SU-DHL-6 (cell line): ENCODE data around the gene ZNF629.

Experiments used
- EZH2phosphoT487 ChIP-seq: fragments of 200-600 bp; sonication (generic), shearing (Covaris generic); conservative IDR thresholded peaks from 2 replicates; pipeline ENCODE4 v1.6.1; 2018; ENCODE audit warnings: mild to moderate bottlenecking, antibody characterized with exemption, low read length, moderate library complexity, mixed read lengths
- TF ChIP-seq, protein P1 (sequence below): fragments of 200-600 bp; sonication (generic); IDR thresholded peaks from one replicate; pipeline ENCODE4 v1.5.1; 2017; ENCODE audit warnings: antibody characterized with exemption, mild to moderate bottlenecking, low read length, moderate library complexity; ENCODE audit not compliant: insufficient read depth, poor library complexity, severe bottlenecking

DNA sequence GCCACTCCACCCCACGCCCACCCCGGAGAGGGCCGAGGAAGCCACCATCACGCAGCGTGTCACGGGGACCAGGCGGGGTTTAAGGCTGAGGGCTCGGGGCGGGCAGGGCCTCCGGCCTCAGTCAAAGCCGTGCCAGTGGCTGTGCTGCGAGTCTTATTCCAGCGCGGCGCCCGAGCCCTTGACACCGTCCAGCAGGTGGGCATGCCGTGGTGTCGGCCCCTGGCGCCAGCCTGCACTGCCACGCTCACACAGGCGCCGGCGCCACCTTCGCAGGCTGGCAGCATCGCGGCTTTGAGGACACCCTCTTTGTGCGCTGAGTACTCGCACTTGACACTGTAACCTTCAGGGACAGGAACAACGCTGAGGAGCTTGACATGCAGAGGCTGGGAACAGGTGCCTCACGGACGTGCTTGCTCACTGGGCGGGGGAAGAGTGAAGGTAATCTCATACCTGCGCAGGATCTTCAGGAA is 34.0 kb upstream of the ZNF629 start:
- TF ChIP-seq, protein P1, sequence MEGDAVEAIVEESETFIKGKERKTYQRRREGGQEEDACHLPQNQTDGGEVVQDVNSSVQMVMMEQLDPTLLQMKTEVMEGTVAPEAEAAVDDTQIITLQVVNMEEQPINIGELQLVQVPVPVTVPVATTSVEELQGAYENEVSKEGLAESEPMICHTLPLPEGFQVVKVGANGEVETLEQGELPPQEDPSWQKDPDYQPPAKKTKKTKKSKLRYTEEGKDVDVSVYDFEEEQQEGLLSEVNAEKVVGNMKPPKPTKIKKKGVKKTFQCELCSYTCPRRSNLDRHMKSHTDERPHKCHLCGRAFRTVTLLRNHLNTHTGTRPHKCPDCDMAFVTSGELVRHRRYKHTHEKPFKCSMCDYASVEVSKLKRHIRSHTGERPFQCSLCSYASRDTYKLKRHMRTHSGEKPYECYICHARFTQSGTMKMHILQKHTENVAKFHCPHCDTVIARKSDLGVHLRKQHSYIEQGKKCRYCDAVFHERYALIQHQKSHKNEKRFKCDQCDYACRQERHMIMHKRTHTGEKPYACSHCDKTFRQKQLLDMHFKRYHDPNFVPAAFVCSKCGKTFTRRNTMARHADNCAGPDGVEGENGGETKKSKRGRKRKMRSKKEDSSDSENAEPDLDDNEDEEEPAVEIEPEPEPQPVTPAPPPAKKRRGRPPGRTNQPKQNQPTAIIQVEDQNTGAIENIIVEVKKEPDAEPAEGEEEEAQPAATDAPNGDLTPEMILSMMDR = no peak
- no peak for TF ChIP-seq EZH2phosphoT487
